Smooth muscle cell (in vitro differentiated cells): ENCODE data around the gene PRR16. TPM values are rescaled to one million over a fixed set of nuclear protein-coding genes. Genes with fewer than 3 reads are reported as not detected.
A peak's percentile ranks its signal among the peaks of the same experiment; 100 is the strongest.

Experiments used
- DNase-seq: peaks from one replicate; lab custom pipeline; 2025; ENCODE audit not compliant: unreplicated experiment; lab: John Stamatoyannopoulos, UW
- H2AFZ ChIP-seq: fragments of 200-600 bp; sonication (generic); 2 replicates; pipeline ENCODE4 v1.6.0; 2016; ENCODE audit warnings: antibody characterized with exemption, low read depth, mild to moderate bottlenecking
- H3F3A ChIP-seq: fragments of 200-600 bp; sonication (generic); 2 replicates; pipeline ENCODE4 v1.6.0; 2017; ENCODE audit warnings: antibody characterized with exemption, low read depth
- H3K27ac ChIP-seq: fragments of 200-600 bp; sonication (generic); 2 replicates; pipeline ENCODE4 v1.5.1; 2016; ENCODE audit warnings: low read depth, mild to moderate bottlenecking
- H3K27me3 ChIP-seq: fragments of 200-600 bp; sonication (generic); 2 replicates; pipeline ENCODE4 v1.6.1; 2016; ENCODE audit warnings: low read depth, mild to moderate bottlenecking
- H3K36me3 ChIP-seq: fragments of 200-600 bp; sonication (generic); 2 replicates; pipeline ENCODE4 v1.5.1; 2016; ENCODE audit warnings: low read depth
- H3K4me1 ChIP-seq: fragments of 200-600 bp; sonication (generic); 2 replicates; pipeline ENCODE4 v1.5.1; 2016; ENCODE audit warnings: low read depth
- H3K4me2 ChIP-seq: fragments of 200-600 bp; sonication (generic); 2 replicates; pipeline ENCODE4 v1.6.0; 2016; ENCODE audit warnings: mild to moderate bottlenecking
- H3K4me3 ChIP-seq: fragments of 200-600 bp; sonication (generic); 2 replicates; pipeline ENCODE4 v1.5.1; 2016; ENCODE audit warnings: mild to moderate bottlenecking
- H3K79me2 ChIP-seq: fragments of 200-600 bp; sonication (generic); 2 replicates; pipeline ENCODE4 v1.6.0; 2016; ENCODE audit warnings: low read depth, mild to moderate bottlenecking
- H3K9ac ChIP-seq: fragments of 200-600 bp; sonication (generic); 2 replicates; pipeline ENCODE4 v1.6.0; 2016; ENCODE audit warnings: low read depth
- H3K9me3 ChIP-seq: fragments of 200-600 bp; sonication (generic); replicated peaks from 2 replicates; pipeline ENCODE4 v1.5.1; 2016; ENCODE audit warnings: low read depth
- H4K20me1 ChIP-seq: fragments of 200-600 bp; sonication (generic); 2 replicates; pipeline ENCODE4 v1.6.0; 2016; ENCODE audit warnings: low read depth
- WGBS: methylation state at CpG from one replicate; pipeline ENCODE4 v1.1.7; 2016; ENCODE audit warnings: low lambda C conversion rate; 5-methylcytosine and 5-hydroxymethylcytosine counted together
- polyA plus RNA-seq: library from polyadenylated mRNA; unstranded; fragments of >200 nt; fragmentation: Nextera tagmentation; extraction: Ambion mirVana; gene quantifications from 2 replicates; pipeline ENCODE4 v1.2.1, GENCODE V29; 2016
- total RNA-seq: library from RNA; depleted of rRNA; stranded (reverse); fragments of >200 nt; gene quantifications from 2 replicates; pipeline ENCODE4 v1.2.3, GENCODE V29; 2014
- TF ChIP-seq, protein P1 (sequence below): fragments of 200-600 bp; sonication (generic); IDR thresholded peaks from 2 replicates; pipeline ENCODE4 v1.5.1; 2017; ENCODE audit warnings: borderline replicate concordance, mild to moderate bottlenecking, antibody characterized with exemption; ENCODE audit not compliant: insufficient read depth, poor library complexity, severe bottlenecking

The PRR16 gene
- total and polyA plus RNA-seq, 2 experiments from 2014 or later, result 6.7 to 13.2 TPM

DNA sequence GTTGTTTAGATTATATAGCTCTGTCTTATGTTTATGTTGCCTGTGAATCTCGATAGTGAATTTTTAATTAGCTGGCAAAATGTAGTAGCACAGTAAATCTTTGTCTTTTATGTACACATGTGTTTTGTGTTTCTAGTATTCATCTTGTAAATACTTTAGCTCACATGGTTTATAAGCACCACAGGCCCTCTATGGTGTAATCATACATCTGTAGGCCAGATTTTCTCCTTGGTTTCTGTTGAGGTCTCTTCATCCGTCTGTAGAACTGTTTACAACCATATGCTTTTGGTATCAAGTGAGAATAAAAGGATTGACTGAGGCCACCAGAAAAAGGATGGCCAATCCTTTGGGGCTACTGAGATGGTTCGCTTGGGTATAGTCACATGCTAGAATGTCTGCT, 45.0 kb downstream of the PRR16 start:
- Histone ChIP-seq H3K79me2 (peaks cover 7% of the 10 kb centered on the region), H3K9ac (no peak overlapping the region), H3K27ac (peak overlapping the region; percentile 55), H4K20me1 (no peaks in the 10 kb centered on the region), H3K4me3 (no peak overlapping the region), H3K4me2 (peak overlapping the region; percentile 29), H3K36me3 (no peaks in the 10 kb centered on the region), H3K4me1 (peaks cover 8% of the 10 kb centered on the region), H3K9me3 (no peaks in the 10 kb centered on the region), H3F3A (no peaks in the 10 kb centered on the region), H3K27me3 (no peaks in the 10 kb centered on the region), H2AFZ (peak overlapping the region; percentile 51)
- TF ChIP-seq, protein P1, sequence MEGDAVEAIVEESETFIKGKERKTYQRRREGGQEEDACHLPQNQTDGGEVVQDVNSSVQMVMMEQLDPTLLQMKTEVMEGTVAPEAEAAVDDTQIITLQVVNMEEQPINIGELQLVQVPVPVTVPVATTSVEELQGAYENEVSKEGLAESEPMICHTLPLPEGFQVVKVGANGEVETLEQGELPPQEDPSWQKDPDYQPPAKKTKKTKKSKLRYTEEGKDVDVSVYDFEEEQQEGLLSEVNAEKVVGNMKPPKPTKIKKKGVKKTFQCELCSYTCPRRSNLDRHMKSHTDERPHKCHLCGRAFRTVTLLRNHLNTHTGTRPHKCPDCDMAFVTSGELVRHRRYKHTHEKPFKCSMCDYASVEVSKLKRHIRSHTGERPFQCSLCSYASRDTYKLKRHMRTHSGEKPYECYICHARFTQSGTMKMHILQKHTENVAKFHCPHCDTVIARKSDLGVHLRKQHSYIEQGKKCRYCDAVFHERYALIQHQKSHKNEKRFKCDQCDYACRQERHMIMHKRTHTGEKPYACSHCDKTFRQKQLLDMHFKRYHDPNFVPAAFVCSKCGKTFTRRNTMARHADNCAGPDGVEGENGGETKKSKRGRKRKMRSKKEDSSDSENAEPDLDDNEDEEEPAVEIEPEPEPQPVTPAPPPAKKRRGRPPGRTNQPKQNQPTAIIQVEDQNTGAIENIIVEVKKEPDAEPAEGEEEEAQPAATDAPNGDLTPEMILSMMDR, result no peak
- 34% methylated on average over 3 of the region's 3 CpGs for WGBS
- DNase-seq, result no peak

DNA sequence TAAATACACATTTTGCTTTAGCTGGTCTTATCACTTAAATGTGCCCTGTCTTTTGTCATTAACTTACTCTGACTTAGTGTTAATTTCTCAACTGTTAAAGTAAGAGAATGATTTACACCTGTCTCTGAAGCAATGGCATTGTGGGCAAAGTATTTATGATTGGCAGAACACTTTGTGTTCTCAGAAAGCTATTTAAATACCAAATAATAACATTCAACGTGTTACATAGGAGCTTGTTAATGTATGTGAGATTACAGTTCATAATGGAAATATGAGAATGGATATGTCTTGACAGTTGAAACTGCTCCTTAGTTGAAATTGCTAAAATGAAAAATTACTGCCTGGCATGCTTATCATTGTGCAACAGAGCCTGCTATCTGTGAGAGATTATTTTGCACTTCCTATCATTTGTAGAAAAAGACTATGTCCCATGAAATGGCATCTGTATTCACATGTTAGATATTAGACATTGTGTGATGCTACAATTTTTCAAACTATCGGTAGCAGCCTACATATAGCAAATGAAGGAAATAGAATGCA, 46.1 kb downstream of the PRR16 start:
- Histone ChIP-seq H3K4me2 (no peak overlapping the region), H3K9me3 (no peaks in the 10 kb centered on the region), H3K4me1 (peaks cover 8% of the 10 kb centered on the region), H3K27ac (no peak overlapping the region), H3F3A (no peaks in the 10 kb centered on the region), H4K20me1 (no peaks in the 10 kb centered on the region), H3K9ac (no peak overlapping the region), H3K27me3 (no peaks in the 10 kb centered on the region), H3K79me2 (peaks cover 15% of the 10 kb centered on the region), H2AFZ (no peak overlapping the region), H3K4me3 (no peak overlapping the region), H3K36me3 (no peaks in the 10 kb centered on the region)
- TF ChIP-seq, protein P1, result no peak
- WGBS, result 82% methylated on average over 2 of the region's 2 CpGs
- DNase-seq, result no peak

DNA sequence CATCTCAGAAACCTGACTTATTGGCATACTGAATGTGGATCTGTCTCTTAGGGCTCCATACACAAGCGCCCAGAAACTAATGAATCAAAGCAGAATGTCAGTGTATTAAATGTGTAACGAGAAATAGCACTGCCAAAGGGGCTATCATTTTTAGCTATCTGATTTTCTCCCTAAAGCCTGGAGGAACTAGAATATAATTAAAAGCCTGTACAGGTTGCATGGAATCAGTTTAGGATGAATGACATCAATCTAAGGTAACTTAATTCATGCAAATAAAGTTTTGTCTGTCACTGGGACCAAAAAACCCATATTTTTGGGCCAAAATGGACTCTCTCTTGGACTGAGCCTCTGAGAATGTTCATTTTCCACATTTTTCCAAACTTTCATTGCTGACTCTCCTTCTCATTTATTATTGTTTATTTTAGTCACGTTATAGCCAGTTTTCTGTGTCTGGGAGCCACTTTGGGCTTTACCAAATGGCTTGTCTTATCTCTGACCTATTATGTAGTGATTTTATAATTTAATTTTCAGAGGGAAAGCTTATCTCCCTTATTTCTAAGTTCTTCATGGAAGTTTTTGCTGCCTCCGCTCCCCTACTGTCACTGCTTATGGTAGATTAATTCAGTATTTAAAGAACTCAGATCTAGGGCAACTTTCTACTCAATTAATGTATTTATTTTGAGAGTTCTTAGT, 47.0 kb downstream of the PRR16 start:
- H3K79me2 ChIP-seq, result peaks cover 24% of the 10 kb centered on the region
- 73% methylated on average over 4 of the region's 4 CpGs for WGBS
- H3K4me1 ChIP-seq, result peaks cover 8% of the 10 kb centered on the region

More for the DNA sequence above, 47.0 kb downstream of the PRR16 start:
- Histone ChIP-seq H3K9ac (no peak overlapping the region), H3K4me3 (no peak overlapping the region), H4K20me1 (no peaks in the 10 kb centered on the region), H3F3A (no peaks in the 10 kb centered on the region), H3K4me2 (peak overlapping the region; percentile 30), H3K36me3 (no peaks in the 10 kb centered on the region), H3K9me3 (no peaks in the 10 kb centered on the region), H3K27ac (no peak overlapping the region), H3K27me3 (no peaks in the 10 kb centered on the region), H2AFZ (peak overlapping the region; percentile 36)
- TF ChIP-seq, protein P1, result no peak
- DNase-seq, result no peak
